ENCODE data around the gene STON2. TPM values are rescaled to one million over a fixed set of nuclear protein-coding genes. Genes with fewer than 3 reads are reported as not detected.

STON2 gene
- total and polyA plus RNA-seq, 2 of the 13 experiments (the other 11 are each of a cell fraction or from before 2014, with no cell fraction given) = 2.1 to 11.0 TPM

DNA sequence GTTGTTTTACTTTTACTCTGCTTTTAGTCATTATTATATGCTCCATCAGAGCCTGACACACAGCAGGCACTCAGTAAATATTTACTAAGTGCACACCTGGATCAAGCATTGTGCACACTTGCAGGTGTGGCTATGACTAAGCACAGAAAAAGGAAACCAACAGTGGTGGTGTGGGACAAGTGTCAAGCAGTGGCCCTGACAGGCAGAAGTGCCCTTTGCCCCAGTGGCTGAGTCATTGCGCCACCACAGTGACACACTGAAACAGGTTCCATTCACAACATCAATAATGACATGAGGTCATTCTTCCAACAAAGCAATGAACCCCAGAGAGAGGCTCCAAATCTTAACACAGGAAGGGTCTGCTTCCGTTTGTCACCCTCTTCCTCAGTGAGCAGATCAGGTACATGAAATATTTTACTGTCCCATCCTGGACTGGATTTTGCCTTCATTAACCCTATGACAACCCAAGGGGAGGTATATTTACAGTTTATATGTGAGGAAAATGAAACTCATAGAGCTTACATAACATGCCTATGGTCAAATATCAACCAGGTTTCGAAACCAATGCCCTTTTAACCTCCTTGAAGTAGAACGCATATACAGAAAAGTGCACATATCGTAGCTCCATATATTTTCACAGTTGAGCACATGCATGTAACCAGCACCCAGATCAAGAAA, 96.7 kb downstream of the STON2 start:
- peak overlapping the region; percentile 84 for H3K4me2 ChIP-seq (ENCODE audit: low read depth, low read length)
- DNase-seq (ENCODE audit: low spot score) (peak; percentile 98), FAIRE-seq (peak; percentile 99), ATAC-seq (peak; percentile 97)
- H2AFZ ChIP-seq (ENCODE audit: low read length) = peak overlapping the region; percentile 68
- no peaks in the 10 kb centered on the region for H3K27me3 ChIP-seq (ENCODE audit: control insufficient read depth in 1 of 2, insufficient read depth in 2 of 2, low read length in 2 of 2)
- no peaks in the 10 kb centered on the region for H3K36me3 ChIP-seq (replicated peaks in 1 of 2; ENCODE audit: control insufficient read depth in 1 of 2, insufficient read depth in 2 of 2, low read length in 2 of 2)
- no TSS peak for BruUV-seq (replicated peaks)
- no peaks in the 10 kb centered on the region for H3K79me2 ChIP-seq (ENCODE audit: insufficient read depth, low read length)
- H3K27ac ChIP-seq (ENCODE audit: extremely low read length, insufficient read depth, low read length) = peak overlapping the region; percentile 91
- H3K9me3 ChIP-seq (ENCODE audit: low read length) = no peaks in the 10 kb centered on the region
- intact Hi-C loops (cut with micrococcal nuclease; ENCODE audit: unreplicated experiment) = loop anchor here (1.0 to 2.0 kb wide), 4 partner anchors 15 to 132 kb away; no protein-coding TSS in a partner anchor
- H4K20me1 ChIP-seq (ENCODE audit: insufficient read depth, low read length) = no peaks in the 10 kb centered on the region
- ChIA-PET CTCF (ENCODE audit: low intra/inter-chr PET ratio, low total read pairs) (no interaction called here), POLR2A (interaction anchor here (0.8 to 1.9 kb wide), 5 partner anchors 34 to 132 kb away, joined by 3 to 10 read pairs (median 8); partner anchors contain the start of gene GTF2A1)
- WGBS (ENCODE audit: low lambda C conversion rate) = 0% methylated on average over 5 of the region's 5 CpGs
- peaks cover 42% of the 10 kb centered on the region for H3K4me1 ChIP-seq (ENCODE audit: insufficient read depth, low read length)
- in situ Hi-C loops (cut with HindIII; ENCODE audit: extremely low pct_ligation_motif_present, low pct_unique_long_range_greater_than_20kb) = no loop called here
- peak overlapping the region; percentile 26 to 51 (median 39); a peak in 4 of 6 replicates for H3K4me3 ChIP-seq (replicated peaks in 1 of 3; ENCODE audit: insufficient read depth in 1 of 3, low read depth in 2 of 3, low read length in 3 of 3)
- peak overlapping the region; percentile 71 for H3K9ac ChIP-seq (ENCODE audit: insufficient read depth, low read depth, low read length)
- TF ChIP-seq SAP130 (CRISPR knock-in tag; IDR thresholded peaks at IDR 0.05; ENCODE audit: low read depth) = peak; percentile 96
- no peak for TF ChIP-seq SNAI1 (CRISPR knock-in tag; IDR thresholded peaks at IDR 0.05; ENCODE audit: borderline replicate concordance)
- no peak for TF ChIP-seq ZNF569 (CRISPR knock-in tag; IDR thresholded peaks at IDR 0.05; ENCODE audit: borderline replicate concordance)
- TF ChIP-seq ZNF770 (CRISPR knock-in tag; IDR thresholded peaks at IDR 0.05) = no peak
- no peak for TF ChIP-seq RBAK (CRISPR knock-in tag; IDR thresholded peaks at IDR 0.05)
- no peak for TF ChIP-seq ZNF570 (CRISPR knock-in tag; IDR thresholded peaks at IDR 0.05; ENCODE audit: borderline replicate concordance)
- peak; percentile 88 for TF ChIP-seq FOXJ3 (CRISPR knock-in tag; IDR thresholded peaks at IDR 0.05; ENCODE audit: borderline replicate concordance)
- TF ChIP-seq NFIB (CRISPR knock-in tag; IDR thresholded peaks at IDR 0.05; ENCODE audit: borderline replicate concordance) = no peak
- TF ChIP-seq ASH2L (IDR thresholded peaks at IDR 0.05; ENCODE audit: insufficient read length, low read depth, low read length) = peak; percentile 97
- no peak for TF ChIP-seq MLLT10 (CRISPR knock-in tag; IDR thresholded peaks at IDR 0.05)
- 0 out of 2 replicates have a peak, but pooled peaks have one; percentile 28 for TF ChIP-seq SP4 (CRISPR knock-in tag; IDR thresholded peaks at IDR 0.05)
- peak; percentile 71; the same call in 1 of the 2 replicates for TF ChIP-seq NFIC (IDR thresholded peaks at IDR 0.05; ENCODE audit: low read length)
- TF ChIP-seq RNF2 (conservative IDR thresholded peaks at IDR 0.05; ENCODE audit: low read depth) = no peak
- no peak for TF ChIP-seq ZNF431 (CRISPR knock-in tag; IDR thresholded peaks at IDR 0.05; ENCODE audit: borderline replicate concordance, low read depth)
- TF ChIP-seq, protein P1, sequence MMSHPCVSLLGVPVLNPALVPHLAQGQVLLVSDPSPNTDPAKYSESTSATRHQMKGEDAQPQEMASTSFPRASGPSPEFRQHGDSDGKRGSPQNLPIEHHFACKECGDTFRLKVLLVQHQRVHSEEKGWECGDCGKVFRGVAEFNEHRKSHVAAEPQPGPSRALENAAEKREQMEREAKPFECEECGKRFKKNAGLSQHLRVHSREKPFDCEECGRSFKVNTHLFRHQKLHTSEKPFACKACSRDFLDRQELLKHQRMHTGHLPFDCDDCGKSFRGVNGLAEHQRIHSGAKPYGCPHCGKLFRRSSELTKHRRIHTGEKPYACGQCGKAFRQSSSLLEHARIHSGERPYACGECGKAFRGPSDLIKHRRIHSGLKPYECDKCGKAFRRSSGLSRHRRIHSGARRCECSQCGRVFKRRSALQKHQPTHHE (CRISPR knock-in tag; IDR thresholded peaks at IDR 0.05; ENCODE audit: borderline replicate concordance) = no peak
- peak; percentile 47; the same call in 1 of the 2 replicates for TF ChIP-seq SP5 (CRISPR knock-in tag; IDR thresholded peaks at IDR 0.05; ENCODE audit: borderline replicate concordance, low read depth)
- TF ChIP-seq, protein P2, sequence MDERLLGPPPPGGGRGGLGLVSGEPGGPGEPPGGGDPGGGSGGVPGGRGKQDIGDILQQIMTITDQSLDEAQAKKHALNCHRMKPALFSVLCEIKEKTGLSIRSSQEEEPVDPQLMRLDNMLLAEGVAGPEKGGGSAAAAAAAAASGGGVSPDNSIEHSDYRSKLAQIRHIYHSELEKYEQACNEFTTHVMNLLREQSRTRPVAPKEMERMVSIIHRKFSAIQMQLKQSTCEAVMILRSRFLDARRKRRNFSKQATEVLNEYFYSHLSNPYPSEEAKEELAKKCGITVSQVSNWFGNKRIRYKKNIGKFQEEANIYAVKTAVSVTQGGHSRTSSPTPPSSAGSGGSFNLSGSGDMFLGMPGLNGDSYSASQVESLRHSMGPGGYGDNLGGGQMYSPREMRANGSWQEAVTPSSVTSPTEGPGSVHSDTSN (CRISPR knock-in tag; IDR thresholded peaks at IDR 0.05) = peak; percentile 69
- no peak for TF ChIP-seq DNMT3B (CRISPR knock-in tag; conservative IDR thresholded peaks at IDR 0.05)
- TF ChIP-seq GABPA (IDR thresholded peaks at IDR 0.05; ENCODE audit: low read depth, low read length) = no peak
- TF ChIP-seq GABPA (CRISPR knock-in tag; IDR thresholded peaks at IDR 0.05; ENCODE audit: low read depth) = peak; percentile 58; the same call in 1 of the 2 replicates
- TF ChIP-seq TOPORS (CRISPR knock-in tag; IDR thresholded peaks at IDR 0.05) = no peak
- no peak for TF ChIP-seq SMAD9 (CRISPR knock-in tag; IDR thresholded peaks at IDR 0.05)
